Stimulated activated CD4-positive, alpha-beta T cell treated with anti-CD3 and anti-CD28 coated beads, Interleukin-1b, Interleukin-23, amount 100 ng/mL, for 1 hour (primary cell): ENCODE results near the gene CLSTN2.
"Not testable (repeated sequence)": the region's sequence is repeated elsewhere in the genome, so short reads cannot be mapped to it uniquely, and the experiment has no call there.

Source experiments
- DNase-seq, 2 donors: peaks; one replicate each; pipeline ENCODE4 v3.0.0-alpha.2; 2020; ENCODE audit warnings: low read depth in 2 of 2

The CLSTN2 gene

GRCh38 chr3:140421884-140422283 lies 486.9 kb downstream of the CLSTN2 start:
- no peak for DNase-seq

- DNase-seq: no peak
These were observed 488.2 kb downstream of the CLSTN2 start for GRCh38 chr3:140423146-140423545.

- DNase-seq: not testable (repeated sequence)
These were observed 488.6 kb downstream of the CLSTN2 start for GRCh38 chr3:140423574-140423973.

GRCh38 chr3:140424211-140424610 lies 489.2 kb downstream of the CLSTN2 start:
- DNase-seq: no peak

- DNase-seq: no peak
These were observed 489.7 kb downstream of the CLSTN2 start for GRCh38 chr3:140424726-140425125.

GRCh38 chr3:140427786-140428185 lies 492.8 kb downstream of the CLSTN2 start:
- no peak for DNase-seq

GRCh38 chr3:140428380-140428779 lies 493.4 kb downstream of the CLSTN2 start:
- DNase-seq: no peak

- DNase-seq: no peak
These were observed 494.8 kb downstream of the CLSTN2 start for GRCh38 chr3:140429791-140430190.

- no peak for DNase-seq
These were observed 495.5 kb downstream of the CLSTN2 start for GRCh38 chr3:140430494-140430893.

GRCh38 chr3:140432229-140432669 lies 497.3 kb downstream of the CLSTN2 start:
- DNase-seq: no peak

- no peak for DNase-seq
These were observed 498.4 kb downstream of the CLSTN2 start for GRCh38 chr3:140433431-140433830.

GRCh38 chr3:140434261-140434905 lies 499.4 kb downstream of the CLSTN2 start:
- no peak for DNase-seq

GRCh38 chr3:140436421-140436820 lies 501.4 kb downstream of the CLSTN2 start:
- no peak for DNase-seq

GRCh38 chr3:140438736-140439470 lies 503.9 kb downstream of the CLSTN2 start:
- no peak for DNase-seq

- DNase-seq: no peak
These were observed 504.5 kb downstream of the CLSTN2 start for GRCh38 chr3:140439527-140439926.

GRCh38 chr3:140440446-140440845 lies 505.5 kb downstream of the CLSTN2 start:
- no peak for DNase-seq

- DNase-seq: no peak
These were observed 506.0 kb downstream of the CLSTN2 start for GRCh38 chr3:140441006-140441405.

GRCh38 chr3:140442621-140443020 lies 507.6 kb downstream of the CLSTN2 start:
- no peak for DNase-seq

- no peak for DNase-seq
These were observed 508.1 kb downstream of the CLSTN2 start for GRCh38 chr3:140443073-140443472.

GRCh38 chr3:140443806-140444205 lies 508.8 kb downstream of the CLSTN2 start:
- no peak for DNase-seq

GRCh38 chr3:140446734-140447133 lies 511.7 kb downstream of the CLSTN2 start:
- no peak for DNase-seq

- DNase-seq: no peak
These were observed 512.2 kb downstream of the CLSTN2 start for GRCh38 chr3:140447136-140447535.

GRCh38 chr3:140448001-140448400 lies 513.0 kb downstream of the CLSTN2 start:
- DNase-seq: no peak
